NCI-H460 (cell line): ENCODE data around the gene MMP11. TPM values are rescaled to one million over a fixed set of nuclear protein-coding genes. Genes with fewer than 3 reads are reported as not detected.

ENCODE experiments used
- DNase-seq: peaks from one replicate; pipeline ENCODE4 v3.0.0-alpha.2; 2016; ENCODE audit warnings: low read depth; ENCODE audit errors: extremely low read depth
- total RNA-seq: library from RNA; depleted of rRNA; stranded (reverse); fragments of >200 nt; shearing (Covaris generic); gene quantifications from 2 replicates; pipeline ENCODE4 v1.2.3, GENCODE V29; 2014; rRNA removed

MMP11 gene
- total RNA-seq, 1 experiment from 2014 or later = 1.8 TPM

GRCh38 chr22:23827351-23827995 lies 54.8 kb downstream of the MMP11 start:
- DNase-seq = no peak

DNA sequence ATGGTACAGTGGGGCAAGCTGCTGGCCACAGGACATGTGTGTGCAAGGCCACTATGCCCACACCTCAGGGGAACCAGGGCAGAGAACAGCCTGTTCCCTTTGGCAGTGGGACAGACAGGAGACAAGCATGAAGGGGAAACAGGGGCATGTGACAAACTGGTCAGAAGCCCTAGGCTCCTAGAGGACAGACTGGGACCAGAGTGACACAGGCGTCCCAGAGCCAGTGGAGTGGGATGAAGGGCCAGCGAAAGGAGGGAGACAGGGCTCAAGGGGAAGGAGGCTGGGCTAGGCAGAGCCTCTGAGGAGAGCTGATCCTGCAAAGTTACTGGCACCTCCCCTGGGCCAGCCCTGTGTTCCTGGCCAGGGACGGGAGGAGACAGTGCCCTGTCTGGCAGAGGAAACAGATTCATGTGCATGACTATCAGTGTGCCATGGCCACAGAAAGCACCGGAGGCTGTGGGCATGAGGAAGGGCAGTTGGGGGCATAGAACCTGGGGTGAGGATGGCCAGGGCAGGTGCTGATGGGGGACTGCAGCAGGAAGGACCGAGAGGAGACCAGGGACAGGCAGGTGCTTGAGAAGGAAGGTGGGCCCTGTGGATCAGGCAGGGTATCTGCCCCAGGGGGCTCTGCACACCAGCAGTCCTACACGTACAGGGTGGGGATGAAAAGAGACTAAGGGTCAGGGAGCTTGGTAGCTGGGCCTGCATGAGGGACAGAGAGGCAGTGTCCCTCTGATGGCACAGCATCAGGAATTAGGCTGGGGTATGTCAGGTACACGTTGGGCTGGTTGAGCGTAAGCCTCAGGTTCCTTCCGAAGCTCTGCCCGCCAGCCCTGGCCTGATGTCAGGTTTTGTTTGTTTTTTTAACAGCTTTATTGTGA lies 56.4 kb downstream of the MMP11 start:
- DNase-seq = no peak

DNA sequence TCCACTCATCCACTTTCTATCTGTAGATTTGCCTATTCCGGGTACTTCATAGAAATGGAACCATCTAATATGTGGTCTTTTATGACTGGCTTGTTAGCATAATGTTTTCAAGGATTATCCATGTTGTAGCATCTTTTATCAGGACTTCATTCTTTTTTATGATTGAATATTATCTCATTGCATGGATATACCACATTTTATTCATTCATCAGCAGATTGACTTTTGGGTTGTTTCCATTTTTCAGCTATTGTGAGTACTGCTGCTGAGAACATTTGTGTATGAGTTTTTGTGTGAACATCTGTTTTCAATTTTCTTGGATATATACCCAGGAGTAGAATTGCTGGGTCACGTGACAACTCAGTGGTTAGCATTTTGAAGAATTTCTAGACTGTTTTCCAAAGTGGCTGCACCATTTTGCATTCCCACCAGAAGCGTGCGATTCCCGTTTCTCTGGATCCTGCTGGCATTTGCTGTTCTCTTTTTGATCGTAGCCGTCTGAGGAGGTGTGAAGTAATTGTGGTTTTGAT lies 57.3 kb downstream of the MMP11 start:
- DNase-seq = no peak

- DNase-seq = no peak
These were observed 58.6 kb downstream of the MMP11 start for GRCh38 chr22:23831261-23831660.

- no peak for DNase-seq
These were observed 59.1 kb downstream of the MMP11 start for GRCh38 chr22:23831781-23832180.

DNA sequence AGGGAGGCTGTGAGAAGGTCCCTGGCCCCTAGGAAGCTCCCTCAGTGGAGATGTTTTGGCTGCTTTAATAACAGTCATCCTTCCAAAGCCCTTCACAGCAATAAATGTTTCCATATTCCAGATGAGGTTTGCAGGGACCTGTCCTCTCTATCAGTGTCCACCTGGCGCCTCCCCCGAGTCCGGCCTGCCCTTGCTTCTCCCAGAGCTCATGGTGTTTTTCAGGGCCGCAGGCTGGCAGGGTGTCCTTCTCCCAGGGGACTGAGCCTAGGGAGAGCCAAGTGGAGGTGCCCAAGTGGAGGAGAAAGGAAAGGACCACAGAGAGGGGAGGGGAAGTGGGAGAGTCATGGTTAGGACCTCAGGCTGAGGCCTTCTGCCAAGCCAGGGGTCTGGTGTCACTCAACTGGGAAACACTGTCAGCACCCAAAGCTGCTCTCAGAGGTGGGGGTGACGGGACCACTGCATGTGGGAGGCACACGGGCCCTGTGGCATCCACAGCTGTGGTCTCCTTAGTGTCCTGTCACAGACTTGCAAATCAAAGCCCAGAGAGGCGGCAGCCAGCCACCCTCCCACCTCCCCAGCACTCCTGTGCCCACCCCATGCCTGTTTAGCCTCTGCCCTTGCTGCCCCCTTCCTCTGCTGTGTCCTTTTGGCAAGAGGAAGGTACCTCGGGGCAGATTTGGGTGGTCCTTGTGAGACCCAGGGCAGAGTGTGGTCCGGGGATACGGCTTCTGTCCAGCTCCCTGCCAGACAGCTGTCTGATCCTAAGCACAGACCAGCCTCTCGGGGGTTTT lies 59.8 kb downstream of the MMP11 start:
- no peak for DNase-seq

- DNase-seq = no peak
These were observed 60.5 kb downstream of the MMP11 start for GRCh38 chr22:23833017-23833751.

Other genes starting within 250 kb of the MMP11 start
- gene IGLL1, start 192.6 kb upstream of the MMP11 start, total RNA-seq = not detected in 2 replicates
- not detected in 2 replicates for gene DRICH1, start 140.5 kb upstream of the MMP11 start, total RNA-seq
- 0.07 TPM in 1 of 2 replicates, not detected in the other for gene RGL4, start 81.8 kb upstream of the MMP11 start, total RNA-seq
- gene ZNF70, start 21.7 kb upstream of the MMP11 start, total RNA-seq = 1.9 and 3.0 TPM in 2 replicates
- not detected in 2 replicates for gene VPREB3, start 18.4 kb upstream of the MMP11 start, total RNA-seq
- not detected in 2 replicates for gene C22orf15, start 9.9 kb upstream of the MMP11 start, total RNA-seq
- gene CHCHD10, start 4.9 kb upstream of the MMP11 start, total RNA-seq = 38.2 and 44.3 TPM in 2 replicates
- 45.5 and 49.6 TPM in 2 replicates for gene SMARCB1, start 14.1 kb downstream of the MMP11 start, total RNA-seq
- 0.59 and 1.6 TPM in 2 replicates for gene DERL3, start 66.2 kb downstream of the MMP11 start, total RNA-seq
- 8.3 and 10.7 TPM in 2 replicates for gene SLC2A11, start 85.0 kb downstream of the MMP11 start, total RNA-seq
- gene MIF, start 121.5 kb downstream of the MMP11 start, total RNA-seq = 363 and 441 TPM in 2 replicates
- gene GSTT2B, start 188.3 kb downstream of the MMP11 start, total RNA-seq = 1.2 TPM in 1 of 2 replicates, not detected in the other
- gene DDTL, start 194.0 kb downstream of the MMP11 start, total RNA-seq = 0.84 TPM in 1 of 2 replicates, not detected in the other
- gene DDT, start 201.6 kb downstream of the MMP11 start, total RNA-seq = 91.4 and 116 TPM in 2 replicates
- gene GSTT2, start 207.3 kb downstream of the MMP11 start, total RNA-seq = not detected in 2 replicates
- gene GSTT4, start 232.6 kb downstream of the MMP11 start, total RNA-seq = not detected in 2 replicates
- gene CABIN1, start 238.5 kb downstream of the MMP11 start, total RNA-seq = 15.1 and 15.3 TPM in 2 replicates